Hindlimb muscle (tissue), 1 donor: Measurements from ENCODE around the gene STING1. TPM values are rescaled to one million over a fixed set of nuclear protein-coding genes. Genes with fewer than 3 reads are reported as not detected.
"Not testable (repeated sequence)": the region's sequence is repeated elsewhere in the genome, so short reads cannot be mapped to it uniquely, and the experiment has no call there.

ENCODE experiments used
- DNase-seq: peaks from one replicate; pipeline ENCODE4 v3.0.0-alpha.2; 2013
- polyA plus RNA-seq: library from polyadenylated mRNA; unstranded; fragments of 120-200 nt; gene quantifications from one replicate; pipeline ENCODE4 v1.2.1, GENCODE V29; 2013; ENCODE audit not compliant: insufficient read length

The STING1 gene
- polyA plus RNA-seq, 1 donor: 49.0 TPM

DNA sequence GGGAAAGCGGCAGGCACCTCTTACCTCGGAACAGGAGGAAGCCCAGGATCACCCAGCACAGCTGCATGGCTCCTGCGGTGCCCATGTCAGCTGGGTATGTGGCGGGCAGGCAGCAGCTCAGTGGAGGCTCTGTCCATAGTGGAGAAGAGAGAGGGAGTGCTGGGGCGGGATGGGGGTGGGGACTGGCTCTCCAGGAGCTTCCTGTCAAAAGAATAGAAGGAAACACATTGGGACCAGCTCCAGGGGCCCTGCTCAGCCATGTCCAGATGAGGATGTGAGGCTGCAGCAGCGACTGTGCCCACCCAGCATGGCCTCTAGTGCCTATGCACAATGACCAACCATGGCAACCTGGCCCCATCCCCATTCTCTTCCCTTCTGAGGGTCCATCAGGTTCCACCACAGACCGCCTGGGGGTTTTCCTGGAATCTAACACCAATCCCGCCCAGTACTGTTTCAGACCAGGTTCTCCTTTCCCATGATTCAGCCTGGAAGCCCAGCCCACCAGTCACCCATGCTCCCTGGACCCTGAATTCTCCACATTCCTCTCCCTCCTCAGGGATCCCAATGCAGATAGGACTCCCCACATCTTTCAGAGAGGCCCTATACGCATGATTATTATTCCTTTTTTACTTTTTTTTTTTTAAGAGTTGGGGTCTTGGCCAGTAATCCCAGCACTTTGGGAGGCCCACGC is 19.8 kb downstream of the STING1 start, which contains the start of gene ECSCR:
TSS of gene ECSCR (minus strand) at position 158 of the 691 bp plus-strand sequence. CDS start at position 85, 73 bp downstream.
- DNase-seq: no peak

DNA sequence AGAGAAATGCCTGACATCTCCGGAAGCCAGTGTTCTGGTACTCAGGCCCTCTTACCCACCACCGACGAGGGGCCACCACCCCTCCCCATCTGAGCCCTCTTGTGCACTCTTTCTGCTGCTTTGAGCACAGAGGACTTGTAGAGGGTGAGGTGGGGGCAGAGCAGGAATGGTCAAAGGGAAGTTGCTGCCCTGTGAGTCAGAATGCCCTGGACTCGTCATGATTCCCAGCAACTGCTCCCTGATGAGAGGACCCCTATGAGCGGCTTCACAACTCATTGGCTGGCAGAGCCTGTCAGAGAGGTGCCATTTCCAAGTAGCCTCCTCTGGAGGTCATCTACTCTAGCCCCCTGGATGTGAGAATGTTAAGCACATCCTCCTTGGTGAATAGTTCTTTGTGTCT is 20.9 kb downstream of the STING1 start:
- DNase-seq: no peak

DNA sequence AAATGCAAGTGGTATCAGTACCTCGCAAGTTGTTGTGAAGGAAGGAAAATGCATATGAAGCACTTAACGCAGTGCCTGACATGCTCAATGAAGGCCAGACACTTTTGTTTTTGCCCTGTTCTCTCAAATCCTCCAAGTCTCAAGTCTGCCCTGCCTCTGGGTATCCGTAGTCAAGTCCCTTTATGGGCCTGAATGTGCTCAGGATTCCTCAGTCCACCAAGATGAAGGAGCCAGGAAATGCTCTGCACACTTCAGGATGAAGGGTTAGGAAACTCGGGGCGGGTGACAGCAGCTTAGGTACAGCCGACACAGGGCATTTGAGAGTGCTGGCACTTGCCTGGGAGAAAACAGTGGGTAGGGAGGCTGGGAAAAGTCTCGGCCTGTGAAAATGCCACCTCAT is 21.4 kb downstream of the STING1 start:
- no peak for DNase-seq

DNA sequence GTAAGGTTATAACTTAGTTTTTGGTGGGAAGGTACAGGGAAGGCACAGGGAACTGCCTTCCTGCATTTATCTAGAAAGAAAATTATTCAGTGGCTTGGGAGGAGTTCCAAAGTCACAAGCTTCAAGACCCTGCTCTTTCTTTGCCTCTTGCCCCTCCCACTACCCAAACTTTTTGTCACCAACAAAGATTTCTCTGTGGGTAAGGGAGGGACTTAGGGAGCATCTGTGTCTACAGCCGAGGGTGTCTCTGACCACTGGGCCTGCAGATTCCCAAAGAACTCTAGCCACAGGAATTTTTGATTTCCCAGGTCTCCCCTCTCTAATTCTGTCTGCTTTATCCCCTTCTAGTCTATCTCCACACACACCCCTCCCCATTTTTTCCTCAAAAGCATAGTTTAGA is 22.1 kb downstream of the STING1 start:
- DNase-seq: no peak

DNA sequence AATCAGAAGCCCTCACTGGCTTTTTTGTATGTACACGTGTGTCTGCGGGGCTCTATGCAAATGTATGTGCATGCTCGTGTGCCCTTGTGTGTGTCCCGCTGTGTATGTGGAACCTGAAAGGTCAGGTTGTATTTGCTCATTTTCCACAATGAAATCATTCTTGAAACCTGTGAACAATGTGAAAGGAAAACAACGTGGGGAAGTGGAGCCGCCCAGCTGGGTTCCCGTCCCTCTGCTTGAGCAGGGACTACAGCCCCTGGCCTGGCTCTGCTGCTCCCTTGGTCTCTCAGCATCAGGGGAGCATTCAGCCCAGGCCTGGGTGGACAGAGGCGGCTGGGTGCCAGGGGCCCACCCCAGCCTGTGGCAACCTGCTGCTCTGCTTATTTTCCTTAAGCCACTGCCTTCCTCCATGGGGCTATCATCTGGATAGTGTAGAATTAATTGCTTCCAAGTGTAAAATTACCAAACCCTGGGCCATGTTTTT is 23.1 kb downstream of the STING1 start:
- DNase-seq: no peak

DNA sequence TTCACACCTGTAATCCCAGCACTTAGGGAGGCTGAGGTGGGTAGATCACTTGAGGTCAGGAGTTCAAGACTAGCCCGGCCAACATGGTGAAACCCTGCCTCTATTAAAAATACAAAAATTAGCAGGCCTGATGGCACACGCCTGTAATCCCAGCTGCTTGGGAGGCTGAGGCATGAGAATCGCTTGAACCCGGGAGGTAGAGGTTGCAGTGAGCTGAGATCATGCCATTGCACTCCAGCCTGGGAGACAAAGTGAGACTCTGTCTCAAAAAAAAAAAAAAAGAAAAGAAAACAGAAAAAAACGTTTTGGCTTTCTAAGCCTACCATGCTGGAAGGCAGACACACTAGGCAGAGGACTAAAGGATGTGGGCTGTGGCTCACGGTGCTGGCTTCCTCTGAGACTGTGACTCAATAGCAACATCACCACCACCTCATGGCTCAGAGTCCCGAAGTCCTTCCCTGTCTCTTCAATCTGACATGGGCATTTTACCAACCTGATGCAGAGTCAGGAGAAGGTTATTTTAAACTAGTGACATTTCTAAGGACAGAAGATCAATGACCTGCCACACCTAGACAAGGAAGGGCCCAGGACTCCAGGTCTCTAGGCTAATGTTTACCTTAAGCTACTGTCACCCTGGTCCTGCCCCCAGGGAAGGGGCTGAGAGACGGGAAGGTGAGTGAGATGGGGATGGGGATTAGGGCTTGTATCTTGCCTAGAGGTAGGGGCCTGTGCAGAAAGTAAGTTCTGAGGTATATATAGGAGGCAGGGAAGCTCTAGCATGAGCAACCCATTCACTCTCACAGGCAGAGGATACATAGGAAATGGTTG is 23.8 kb downstream of the STING1 start:
- no peak for DNase-seq

DNA sequence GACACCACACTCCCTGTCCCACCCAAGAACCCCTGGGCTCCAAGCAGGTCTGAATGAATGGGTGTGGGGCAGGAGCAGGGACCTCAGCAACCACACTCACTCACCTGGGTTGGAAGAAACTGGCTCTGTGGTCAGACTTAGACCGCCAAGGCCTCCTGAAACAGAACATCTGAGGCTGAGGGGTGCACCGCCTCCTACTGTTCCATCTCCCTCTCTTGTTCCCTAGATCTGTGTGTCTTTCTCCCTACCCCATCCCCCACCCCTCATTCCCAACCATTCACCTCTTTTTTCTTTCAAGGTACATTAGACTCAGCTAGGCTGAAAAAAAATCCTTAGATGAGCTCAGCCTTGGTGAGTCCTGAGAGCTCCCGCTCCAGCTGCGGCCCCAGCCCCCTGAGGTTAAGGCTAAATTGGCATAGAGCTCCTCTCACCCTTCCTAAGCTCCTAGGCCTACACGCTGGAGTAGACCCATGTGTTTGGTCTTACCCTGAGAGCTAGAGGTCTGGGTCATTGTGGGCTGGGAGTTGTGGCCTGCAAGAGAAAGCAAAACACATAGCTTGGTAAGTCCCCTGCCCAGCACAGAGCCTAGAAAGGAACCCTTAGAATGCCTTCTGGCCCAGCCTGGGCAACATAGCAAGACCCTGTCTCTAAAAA is 24.8 kb downstream of the STING1 start:
- DNase-seq: no peak

DNA sequence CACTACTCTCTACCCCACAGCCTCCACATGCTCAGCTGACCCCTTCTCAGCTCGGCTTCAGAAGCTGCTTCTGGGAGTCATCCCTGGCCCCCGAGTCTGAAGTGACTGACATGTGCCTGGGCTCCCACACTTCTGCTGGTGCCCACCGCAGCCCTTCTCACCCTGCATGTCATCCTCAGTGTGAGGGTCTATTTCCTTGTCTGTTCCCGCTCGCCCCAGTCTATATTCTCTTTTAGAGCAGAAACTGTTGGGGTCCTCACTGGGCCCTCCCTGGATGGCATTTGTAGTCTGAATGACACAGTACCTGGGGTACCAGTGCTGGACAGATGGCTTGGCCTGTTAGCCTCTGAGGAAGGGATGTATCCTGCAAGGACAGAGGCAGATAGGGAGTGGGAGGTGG is 25.3 kb downstream of the STING1 start:
- no peak for DNase-seq

DNA sequence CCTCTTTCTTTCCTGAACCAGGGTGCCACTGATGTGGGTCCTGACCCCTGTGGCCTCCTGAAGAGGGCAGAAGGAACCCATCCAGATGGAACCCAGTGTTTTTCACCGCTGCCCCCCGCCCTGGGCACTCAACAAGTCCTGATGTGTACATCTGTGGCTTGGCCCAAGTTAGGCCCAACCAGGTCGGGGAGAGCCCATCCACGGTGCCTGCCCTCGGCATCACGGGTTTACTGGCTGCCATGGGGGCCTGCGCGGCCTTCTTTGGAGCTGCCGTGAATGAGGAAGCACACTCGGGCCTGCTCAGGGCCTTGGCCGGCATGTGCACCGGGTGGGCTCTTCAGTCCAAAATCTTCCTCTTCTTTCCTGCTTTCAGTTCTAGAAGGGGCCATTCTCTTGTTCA is 25.8 kb downstream of the STING1 start:
- no peak for DNase-seq

DNA sequence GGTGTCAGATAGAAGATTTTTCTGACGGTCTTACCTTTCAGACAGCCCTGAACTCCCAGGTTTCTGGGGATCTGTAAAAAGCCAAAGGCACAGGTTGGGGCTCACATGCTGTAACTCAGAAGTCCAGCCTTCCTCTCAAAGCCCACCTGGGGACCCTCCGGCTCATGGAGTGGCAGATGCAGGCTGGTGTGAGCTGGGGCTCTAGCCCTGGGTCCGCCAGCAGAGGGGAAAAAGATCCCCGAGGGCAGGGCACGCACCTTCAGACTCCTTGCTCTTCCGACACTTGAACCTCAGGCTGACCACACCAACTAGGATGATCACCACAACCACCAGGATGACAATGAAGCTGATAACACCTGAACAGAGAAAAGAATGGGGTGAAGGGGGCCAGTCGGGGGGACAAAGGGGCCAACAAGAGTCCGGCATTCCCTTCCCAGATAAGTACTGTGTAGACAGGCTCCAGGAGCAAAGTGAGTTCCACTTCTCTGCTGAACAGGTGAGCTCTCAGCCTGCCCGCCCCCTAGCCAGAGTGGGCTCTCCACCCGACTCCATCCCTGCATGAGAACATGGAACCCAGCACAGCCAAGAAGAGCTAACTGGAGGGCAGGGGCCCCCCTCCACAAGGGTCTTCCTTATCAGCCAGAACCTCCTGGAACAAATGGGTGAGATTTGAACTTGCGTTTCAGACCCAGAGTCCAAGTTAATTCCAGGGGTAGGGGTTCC is 27.8 kb downstream of the STING1 start:
- DNase-seq: no peak

DNA sequence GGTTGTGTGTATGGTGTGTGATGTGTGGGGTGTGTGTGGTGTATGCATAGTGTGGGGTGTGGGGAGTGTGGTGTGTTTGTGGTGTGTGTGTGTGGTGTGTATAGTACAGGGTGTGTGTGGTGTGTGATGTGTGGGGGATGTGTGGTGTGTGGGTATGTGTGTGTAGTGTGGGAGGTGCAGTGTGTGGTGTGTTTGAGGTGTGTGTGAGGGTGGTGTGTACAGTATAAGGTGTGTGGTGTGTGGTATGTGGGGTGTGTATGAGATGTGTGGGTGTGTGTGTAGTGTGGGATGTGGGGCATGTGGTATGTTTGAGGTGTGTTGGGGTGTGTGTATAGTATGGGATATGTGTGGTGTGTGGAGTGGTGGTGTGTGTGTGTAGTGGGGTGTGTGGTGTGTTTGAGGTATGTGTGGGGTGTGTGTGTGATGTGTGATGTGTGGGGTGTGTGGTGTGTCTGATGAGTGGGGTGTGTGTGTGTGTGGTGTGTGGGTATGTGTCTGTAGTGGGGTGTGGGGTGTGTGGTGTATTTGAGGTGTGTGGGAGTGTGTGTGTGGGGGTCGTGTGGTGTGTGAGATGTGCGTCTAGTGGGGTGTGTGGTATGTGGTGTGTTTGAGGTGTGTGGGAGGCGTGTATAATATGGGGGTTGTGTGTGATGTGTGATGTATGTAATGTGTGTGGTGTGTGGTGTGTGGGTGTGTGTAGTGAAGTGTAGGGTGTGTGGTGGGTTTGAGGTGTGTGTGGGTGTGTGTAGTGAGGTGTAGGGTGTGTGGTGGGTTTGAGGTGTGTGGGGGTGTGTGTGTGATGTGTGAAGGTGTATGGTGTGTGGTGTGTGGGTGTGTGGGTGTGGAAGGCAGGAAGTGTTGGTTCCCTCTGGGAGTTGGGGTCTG is 28.6 kb downstream of the STING1 start:
- DNase-seq: no peak

DNA sequence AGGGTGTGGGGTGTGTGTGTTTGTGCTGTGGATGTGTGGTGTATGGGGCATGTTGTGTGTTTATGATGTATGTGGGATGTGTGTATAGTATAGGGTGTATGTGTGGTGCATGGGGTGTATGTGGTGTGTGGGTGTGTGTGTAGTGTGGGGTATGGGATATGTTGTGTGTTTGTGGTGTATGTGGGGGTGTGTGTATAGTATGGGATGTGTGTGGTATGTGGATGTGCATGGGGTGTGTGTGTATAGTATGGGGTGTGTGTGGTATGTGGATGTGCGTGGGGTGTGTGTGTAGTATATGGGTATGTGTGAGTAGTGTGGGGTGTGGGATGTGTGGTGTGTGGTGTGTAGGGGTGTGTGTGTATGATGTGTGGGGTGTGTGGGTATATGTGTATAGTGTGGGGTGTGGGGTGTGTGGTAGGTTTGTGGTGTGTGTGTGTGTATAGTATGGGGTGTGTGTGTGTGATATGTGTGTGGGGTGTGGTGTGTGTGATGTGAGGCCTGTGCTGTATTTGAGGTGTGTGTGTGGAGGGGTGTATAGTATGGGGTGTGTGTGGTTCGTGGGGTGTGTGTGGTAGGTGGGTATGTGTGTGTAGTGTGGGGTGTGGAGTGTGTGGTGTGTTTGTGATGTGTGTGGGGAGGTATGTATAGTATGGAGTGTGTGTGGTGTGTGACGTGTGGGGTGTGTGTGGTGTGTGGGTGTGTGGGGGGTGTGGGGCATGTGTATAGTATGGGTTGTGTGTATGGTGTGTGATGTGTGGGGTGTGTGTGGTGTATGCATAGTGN is 30.5 kb downstream of the STING1 start:
- no peak for DNase-seq

DNA sequence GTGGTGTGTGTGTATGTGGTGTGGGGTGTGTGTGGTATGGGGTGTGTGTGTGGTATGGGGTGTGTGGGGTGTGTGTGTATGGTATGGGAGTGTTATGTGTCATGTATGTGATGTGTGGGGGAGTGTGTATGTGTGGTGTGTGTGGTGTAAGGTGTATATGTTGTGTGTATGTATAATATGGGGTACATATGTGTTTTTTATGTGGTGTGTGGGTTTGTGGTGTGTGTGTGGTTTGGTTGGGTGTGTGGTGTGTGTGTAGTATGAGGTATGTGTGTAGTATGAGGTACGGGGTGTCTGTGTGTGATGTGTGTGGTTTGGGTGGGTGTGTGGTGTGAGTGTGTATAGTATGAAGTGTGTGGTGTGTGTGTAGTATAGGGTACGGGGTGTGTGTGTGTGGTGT is 31.4 kb downstream of the STING1 start:
- DNase-seq: no peak

DNA sequence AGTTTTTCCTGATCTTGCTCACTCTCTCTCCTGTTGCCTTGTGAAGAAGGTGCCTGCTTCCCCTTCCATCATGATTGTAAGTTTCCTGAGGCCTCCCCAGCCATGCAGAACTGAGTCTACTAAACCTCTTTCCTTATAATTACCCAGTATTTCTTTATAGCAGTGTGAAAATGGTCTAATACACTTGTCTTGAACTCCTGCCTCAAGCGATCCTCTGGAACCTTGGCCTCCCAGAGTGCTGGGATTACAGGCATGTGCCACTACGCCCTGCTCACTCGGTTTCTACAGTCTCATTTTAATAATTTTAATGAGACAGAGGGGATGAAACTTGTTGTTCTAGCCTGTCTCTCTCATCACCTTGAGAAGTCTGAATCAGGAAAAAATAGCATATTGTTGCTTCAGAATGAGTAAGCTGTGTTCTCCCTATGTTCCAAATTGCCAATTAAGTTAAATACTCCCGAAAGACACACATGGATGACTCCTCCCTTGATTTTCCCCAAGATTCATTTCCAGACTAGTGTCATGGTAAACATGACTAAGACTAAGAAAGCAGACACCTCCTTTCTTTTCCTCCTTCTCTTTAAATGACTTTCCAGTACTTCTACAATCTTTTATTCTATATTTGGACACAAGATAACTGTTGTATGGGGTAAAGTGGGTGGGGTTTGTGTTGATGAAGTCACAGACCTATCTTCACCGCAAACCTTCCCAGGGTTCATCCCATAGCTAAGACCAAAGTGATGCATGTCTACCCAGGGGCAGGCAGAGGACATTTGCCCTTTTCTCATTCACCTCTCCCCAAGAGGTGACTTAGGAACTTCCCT is 35.4 kb downstream of the STING1 start:
- DNase-seq: no peak

DNA sequence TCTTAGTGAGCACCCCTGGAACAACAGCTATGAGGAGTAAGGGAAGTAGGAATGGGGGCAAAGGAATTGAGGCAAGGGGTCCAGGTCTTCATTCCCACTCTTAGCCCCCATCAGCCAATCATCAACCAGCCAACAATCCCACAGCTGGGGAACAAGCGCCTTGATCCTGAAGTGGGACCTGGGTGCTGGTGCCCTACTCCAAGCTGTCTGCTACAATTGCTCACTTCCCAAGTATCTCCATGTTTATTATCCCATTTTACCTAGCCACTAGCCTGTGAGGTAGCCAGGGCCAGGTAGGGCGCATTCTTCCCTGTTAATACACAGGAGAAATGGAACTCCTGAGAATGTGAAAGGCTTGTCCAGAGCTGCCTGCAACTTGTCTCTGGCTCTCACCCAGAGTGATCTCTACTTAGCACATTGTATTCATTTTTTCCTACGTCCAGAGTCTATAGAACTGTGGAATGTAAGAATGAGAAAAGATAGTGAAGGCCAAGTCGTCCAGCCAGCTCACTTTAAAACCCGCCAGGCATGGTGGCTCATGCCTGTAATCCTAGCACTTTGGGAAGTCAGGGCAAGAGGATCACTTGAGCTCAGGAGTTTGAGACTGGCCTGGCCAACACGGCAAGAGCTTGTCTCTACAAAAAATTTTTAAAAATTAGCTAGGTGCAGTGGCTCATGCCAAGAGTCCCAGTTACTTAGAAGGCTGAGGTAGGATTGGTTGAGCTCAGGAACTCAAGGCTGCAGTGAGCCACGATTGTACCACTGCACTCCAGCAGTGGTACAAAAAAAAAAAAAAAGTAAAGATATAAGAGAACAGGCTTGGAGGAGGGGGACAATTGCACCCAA is 37.0 kb downstream of the STING1 start:
- peak; percentile 62 for DNase-seq

DNA sequence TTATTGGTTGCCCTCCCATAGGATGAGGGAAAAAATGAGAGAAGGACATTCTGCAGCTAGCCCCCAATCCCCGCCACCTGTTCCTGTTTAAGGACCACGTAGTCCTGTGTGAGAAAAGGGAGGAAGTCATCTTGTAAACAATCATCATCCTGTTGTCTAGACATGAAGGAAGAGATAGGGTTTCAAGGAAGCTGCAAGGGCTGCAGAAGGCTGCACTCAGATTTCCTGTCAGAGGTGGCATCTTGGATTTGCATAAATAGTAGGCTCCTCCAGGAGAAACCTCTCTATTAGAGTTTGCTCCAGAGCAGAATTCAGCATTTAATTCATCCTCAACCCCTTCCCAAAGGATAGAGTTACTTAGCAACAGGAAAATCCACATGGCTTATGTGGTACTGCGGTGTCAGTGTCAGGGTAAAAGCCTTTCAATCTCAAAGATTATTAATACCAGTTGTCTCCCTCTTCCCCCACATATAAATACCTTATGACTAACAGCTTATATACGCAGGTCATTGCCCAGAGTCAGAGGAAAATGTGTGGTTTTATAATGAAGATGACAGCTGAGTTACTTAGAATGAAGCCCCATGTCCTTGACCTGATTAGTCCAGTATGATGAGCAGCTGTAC is 38.6 kb downstream of the STING1 start:
- DNase-seq: no peak

DNA sequence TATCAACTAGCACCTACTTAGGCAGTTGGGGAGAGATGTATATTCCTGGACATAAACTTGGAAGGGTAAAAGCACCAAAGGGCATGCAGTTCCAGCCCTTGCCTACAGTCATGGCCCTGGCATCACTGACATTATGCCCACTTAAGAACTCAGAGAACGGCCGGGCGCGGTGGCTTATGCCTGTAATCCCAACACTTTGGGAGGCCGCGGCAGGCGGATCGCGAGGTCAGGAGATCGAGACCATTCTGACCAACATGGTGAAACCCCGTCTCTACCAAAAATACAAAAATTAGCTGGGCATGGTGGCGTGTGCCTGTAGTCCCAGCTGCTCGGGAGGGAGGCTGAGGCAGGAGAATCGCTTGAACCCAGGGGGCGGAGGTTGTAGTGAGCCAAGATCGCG is 42.1 kb downstream of the STING1 start:
- DNase-seq: not testable (repeated sequence)
